ENCODE data around the gene SIGLEC9.
"Not testable (repeated sequence)": the region's sequence is repeated elsewhere in the genome, so short reads cannot be mapped to it uniquely, and the experiment has no call there.

The SIGLEC9 gene

GRCh38 chr19:51125421-51126075, 842 bp downstream of the SIGLEC9 start:
- no peak for DNase-seq

DNA sequence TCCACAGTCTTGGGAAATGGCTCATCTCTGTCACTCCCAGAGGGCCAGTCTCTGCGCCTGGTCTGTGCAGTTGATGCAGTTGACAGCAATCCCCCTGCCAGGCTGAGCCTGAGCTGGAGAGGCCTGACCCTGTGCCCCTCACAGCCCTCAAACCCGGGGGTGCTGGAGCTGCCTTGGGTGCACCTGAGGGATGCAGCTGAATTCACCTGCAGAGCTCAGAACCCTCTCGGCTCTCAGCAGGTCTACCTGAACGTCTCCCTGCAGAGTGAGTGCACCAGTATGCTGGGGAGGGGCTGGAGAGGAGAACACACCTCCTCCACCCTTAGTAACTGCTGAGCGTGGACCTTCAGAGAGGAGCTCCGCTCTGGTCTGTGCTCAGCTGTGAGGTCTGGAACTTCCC, 2.3 kb downstream of the SIGLEC9 start:
- DNase-seq, result no peak

DNA sequence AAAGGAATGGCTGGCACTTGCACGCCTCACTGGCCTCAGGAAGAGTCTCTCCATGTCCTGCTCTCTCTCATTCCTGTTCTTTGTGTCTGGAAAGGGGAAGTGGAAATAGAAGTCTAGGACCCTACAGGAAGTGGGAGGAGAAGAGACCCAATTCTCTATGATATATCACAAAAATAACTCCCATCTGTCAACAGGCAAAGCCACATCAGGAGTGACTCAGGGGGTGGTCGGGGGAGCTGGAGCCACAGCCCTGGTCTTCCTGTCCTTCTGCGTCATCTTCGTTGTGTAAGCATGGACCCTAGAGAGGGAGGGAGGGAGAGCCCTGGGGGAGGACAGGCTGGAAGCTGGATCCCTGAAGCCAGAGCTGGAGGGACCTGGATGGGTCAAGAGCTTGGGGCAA, 3.0 kb downstream of the SIGLEC9 start:
- DNase-seq, result no peak

DNA sequence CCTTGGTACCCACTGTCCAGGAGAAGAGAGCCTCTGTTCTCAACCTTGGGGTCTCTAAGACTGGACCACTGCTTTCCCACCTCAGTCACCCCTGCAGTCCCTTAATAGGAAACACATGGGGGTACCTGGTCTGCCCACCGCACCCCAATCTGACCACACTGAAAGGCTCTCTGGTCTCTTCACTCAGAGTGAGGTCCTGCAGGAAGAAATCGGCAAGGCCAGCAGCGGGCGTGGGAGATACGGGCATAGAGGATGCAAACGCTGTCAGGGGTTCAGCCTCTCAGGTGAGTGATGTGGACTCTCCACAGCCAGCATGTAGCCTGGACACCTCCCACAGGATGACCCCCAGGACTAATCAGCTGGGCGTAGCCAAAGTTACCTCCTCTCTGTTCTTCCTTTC, 3.5 kb downstream of the SIGLEC9 start:
- no peak for DNase-seq

DNA sequence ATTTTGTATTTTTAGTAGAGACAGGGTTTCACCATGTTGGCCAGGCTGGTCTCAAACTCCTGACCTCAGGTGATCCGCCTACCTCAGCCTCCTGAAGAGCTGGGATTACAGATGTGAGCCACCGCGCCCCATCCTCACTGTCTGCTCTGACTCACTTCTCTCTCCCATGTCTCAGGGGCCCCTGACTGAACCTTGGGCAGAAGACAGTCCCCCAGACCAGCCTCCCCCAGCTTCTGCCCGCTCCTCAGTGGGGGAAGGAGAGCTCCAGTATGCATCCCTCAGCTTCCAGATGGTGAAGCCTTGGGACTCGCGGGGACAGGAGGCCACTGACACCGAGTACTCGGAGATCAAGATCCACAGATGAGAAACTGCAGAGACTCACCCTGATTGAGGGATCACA, 5.0 kb downstream of the SIGLEC9 start:
- no peak for DNase-seq

DNA sequence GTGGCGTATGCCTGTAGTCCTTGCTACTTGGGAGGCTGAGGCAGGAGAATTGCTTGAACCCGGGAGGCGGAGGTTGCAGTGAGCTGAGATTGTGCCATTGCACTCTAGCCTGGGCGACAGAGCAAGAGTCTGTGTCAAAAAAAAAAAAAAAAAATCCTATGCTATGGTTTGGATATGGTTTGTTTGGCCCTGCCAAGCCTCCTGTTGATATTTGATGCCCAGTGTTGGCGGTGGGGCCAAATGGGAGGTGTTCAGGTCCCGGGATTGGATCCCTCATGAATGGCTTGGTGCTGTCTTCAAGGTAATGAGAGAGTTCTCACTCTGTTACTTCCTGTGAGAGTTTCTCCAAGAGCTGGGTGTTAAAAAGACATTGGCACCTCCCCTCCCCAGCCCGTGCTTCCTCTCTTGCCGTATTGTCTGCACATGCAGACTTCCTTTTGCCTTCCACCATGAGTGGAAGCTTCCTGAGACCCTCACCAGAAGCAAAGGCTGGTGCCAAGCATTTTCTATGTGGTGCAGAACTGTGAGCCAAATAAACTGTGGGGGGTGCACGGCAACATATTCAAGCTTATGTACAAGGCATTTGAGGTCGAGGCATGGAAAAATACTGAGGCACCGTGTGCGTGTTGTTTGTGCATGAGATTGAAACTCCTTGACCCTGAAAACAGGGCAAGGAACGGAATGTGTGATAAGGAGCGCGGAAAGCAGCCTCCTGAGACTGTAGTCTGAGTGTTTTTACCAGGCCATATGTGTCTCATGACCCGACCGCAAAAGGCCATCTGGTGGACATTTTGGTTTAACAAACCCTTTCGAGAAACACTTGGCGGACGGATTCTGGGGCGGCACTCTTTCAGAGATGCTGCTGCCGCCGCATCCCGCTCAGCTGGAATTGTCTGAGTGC, 7.3 kb downstream of the SIGLEC9 start:
- no peak for DNase-seq

- no peak for DNase-seq
These were observed 10.3 kb downstream of the SIGLEC9 start for GRCh38 chr19:51135004-51135403.

GRCh38 chr19:51135986-51136762, 11.5 kb downstream of the SIGLEC9 start:
- no peak for DNase-seq

DNA sequence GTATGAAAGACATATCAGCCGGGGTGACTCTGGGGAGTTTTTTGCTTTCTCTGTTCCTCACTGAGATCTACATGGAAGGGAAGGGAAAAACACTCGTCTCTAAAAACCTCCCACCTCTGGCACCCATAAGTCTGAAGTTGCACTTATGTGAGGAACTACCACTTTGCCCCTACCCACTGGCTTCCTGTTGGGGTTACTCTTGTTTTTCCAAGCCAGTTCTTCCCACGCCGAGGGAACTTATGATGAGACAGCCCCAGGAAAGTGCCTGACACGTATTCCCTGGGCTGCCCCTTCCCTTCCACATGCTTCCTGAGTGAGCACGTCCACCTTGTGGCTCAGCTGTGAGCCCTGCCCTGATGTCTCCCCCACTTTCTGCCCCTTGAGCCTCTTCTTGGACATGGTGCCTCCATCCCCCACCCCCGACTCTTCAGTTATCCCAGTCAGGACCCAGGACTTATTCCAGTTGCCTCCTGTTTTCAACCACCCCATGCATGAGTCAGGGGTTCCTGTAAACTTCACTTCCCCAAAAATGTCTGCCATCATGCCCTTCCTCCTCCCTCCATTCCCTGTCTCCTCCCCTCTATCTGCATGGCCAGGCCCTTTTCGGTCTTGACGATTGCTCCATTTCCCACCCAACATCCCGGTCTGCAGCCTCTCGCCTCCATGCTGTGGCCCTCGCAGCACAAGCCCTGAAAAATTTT, 12.3 kb downstream of the SIGLEC9 start:
- DNase-seq, result no peak

- DNase-seq, result no peak
These were observed 13.2 kb downstream of the SIGLEC9 start for GRCh38 chr19:51137792-51138425.

GRCh38 chr19:51138549-51138979, 13.9 kb downstream of the SIGLEC9 start:
- DNase-seq, result no peak

GRCh38 chr19:51139299-51140014, 14.8 kb downstream of the SIGLEC9 start:
- no peak for DNase-seq

- DNase-seq, result no peak
These were observed 15.7 kb downstream of the SIGLEC9 start for GRCh38 chr19:51140441-51140840.

- DNase-seq, result no peak
These were observed 16.5 kb downstream of the SIGLEC9 start for GRCh38 chr19:51141181-51141580.

DNA sequence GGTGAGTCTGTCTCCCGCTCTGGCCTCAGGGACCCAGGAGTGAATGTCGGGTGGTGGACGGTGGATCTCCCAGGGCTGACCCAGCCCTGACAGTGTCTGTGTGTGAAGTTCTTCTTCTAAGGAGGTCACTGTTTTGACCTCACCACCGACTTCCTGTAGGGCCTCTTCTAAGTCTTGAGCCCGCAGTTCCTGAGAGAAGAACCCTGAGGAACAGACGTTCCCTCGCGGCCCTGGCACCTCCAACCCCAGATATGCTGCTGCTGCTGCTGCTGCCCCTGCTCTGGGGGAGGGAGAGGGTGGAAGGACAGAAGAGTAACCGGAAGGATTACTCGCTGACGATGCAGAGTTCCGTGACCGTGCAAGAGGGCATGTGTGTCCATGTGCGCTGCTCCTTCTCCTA, 17.4 kb downstream of the SIGLEC9 start, which contains the start of gene SIGLEC7:
Gene SIGLEC7 (plus strand): TSS at position 183 of the 400 bp plus-strand sequence. CDS start 69 bp downstream, at position 252.
- DNase-seq, result no peak

DNA sequence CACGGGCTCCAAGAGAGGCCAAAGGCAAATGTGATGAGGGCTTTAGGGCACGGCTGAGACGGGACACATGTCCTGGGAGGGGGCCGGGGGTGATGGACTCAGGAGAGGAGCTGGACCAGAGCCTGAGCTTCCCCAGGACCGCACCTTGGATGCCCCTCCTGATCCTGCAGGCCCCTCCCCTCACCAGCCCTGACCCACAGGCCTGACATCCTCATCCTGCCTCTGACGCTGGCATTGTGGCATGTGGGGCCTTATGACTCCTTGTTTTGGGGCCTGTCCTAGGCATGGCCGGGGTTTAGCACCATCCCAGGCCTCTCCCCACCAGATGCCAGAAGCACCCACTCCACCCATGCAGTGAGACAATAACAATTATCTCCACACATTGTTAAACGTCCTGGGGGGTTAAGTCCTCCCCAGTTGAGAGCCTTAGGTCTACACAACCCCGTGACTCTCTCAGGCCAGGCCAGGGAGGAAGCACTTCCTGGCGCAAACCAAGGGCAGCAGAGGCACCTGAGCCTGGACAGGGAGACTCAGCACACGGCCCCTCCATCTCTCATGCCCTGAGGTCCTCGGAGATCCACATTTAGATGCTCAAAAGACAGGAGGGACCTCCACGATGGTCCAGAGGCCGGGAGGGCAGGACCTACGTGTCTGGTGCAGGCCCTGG, 18.2 kb downstream of the SIGLEC9 start:
- not testable (repeated sequence) for DNase-seq

GRCh38 chr19:51143486-51143885, 18.8 kb downstream of the SIGLEC9 start:
- DNase-seq, result no peak

- no peak for DNase-seq
These were observed 19.9 kb downstream of the SIGLEC9 start for GRCh38 chr19:51144482-51145045.

DNA sequence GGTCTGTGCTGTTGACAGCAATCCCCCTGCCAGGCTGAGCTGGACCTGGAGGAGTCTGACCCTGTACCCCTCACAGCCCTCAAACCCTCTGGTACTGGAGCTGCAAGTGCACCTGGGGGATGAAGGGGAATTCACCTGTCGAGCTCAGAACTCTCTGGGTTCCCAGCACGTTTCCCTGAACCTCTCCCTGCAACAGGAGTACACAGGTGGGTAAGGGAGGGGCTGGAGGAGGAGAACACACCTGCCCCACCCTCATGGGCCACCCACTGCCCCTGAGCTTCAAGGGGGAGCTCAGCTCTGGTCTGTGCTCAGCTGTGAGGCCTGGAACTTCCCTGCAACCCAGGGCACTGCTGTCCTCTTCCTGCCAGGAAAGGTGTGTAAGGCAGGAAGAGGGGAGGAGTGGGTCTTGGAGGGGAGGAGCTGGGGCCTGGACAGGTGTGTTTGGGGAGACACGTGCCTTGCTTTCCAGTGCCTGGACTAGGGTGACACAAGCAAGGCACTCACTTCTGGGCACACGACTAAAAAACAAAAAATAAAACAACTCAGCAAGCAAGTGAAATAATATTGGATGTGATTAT, 21.3 kb downstream of the SIGLEC9 start:
- no peak for DNase-seq

GRCh38 chr19:51146751-51147150, 22.0 kb downstream of the SIGLEC9 start:
- DNase-seq, result no peak
